HepG2 (cell line): ENCODE measurements around the gene SLC25A20. TPM values are rescaled to one million over a fixed set of nuclear protein-coding genes. Genes with fewer than 3 reads are reported as not detected.

Source experiments
- ATAC-seq: fragments of 200-7000 bp; cut with Tn5 transposase; 3 replicates; pipeline ENCODE4 v1.9.1; 2020; ENCODE audit warnings: mild to moderate bottlenecking, moderate library complexity
- BruUV-seq: library from RNA; stranded (reverse); fragments of 400-500 nt; replicated peaks from 2 replicates; lab custom pipeline; 2021; lab: Mats Ljungman, UMichigan
- CTCF ChIA-PET: fragments of 300-600 bp; formaldehyde crosslinking; extraction: SDS; loops from one replicate; lab custom pipeline; 2021; ENCODE audit warnings: low total read pairs, inconsistent platforms, low intra/inter-chr PET ratio; lab: Yijun Ruan, JAX
- POLR2A ChIA-PET: fragments of 350-600 bp; sonication (Branson Sonifier 250); formaldehyde crosslinking; loops from one replicate; lab custom pipeline; 2020; ENCODE audit warnings: antibody characterized with exemption, inconsistent platforms; lab: Yijun Ruan, JAX
- DNase-seq: peaks from one replicate; pipeline ENCODE4 v3.0.0-alpha.2; 2015; ENCODE audit warnings: low spot score
- FAIRE-seq: peaks from 3 replicates; lab custom pipeline; 2011; peaks lifted over from hg19 to GRCh38; lab: Jason Lieb, UNC
- H2AFZ ChIP-seq: one replicate; pipeline ENCODE4 v1.6.1; 2011; ENCODE audit warnings: low read length, inconsistent platforms
- H3K27ac ChIP-seq: fragments of 300-600 bp; 3 replicates; pipeline ENCODE4 v1.8.0; 2011; ENCODE audit warnings: mixed run types, mild to moderate bottlenecking, mixed read lengths, low read length, inconsistent platforms; ENCODE audit not compliant: insufficient read depth; ENCODE audit errors: extremely low read length
- H3K27me3 ChIP-seq, 2 experiments: fragments of 200-600 bp in 1 of 2; 2 replicates in 1 of 2; 3 replicates in 1 of 2; pipeline versions ENCODE4 v1.6.0 to v1.8.0; 2011; ENCODE audit warnings: low read length in 2 of 2, mild to moderate bottlenecking in 2 of 2, moderate library complexity in 2 of 2, inconsistent platforms in 1 of 2; ENCODE audit not compliant: insufficient read depth in 2 of 2, control insufficient read depth in 1 of 2
- H3K36me3 ChIP-seq, 2 experiments: fragments of 200-600 bp in 1 of 2; replicated peaks in 1 of 2; 2 replicates in 1 of 2; 3 replicates in 1 of 2; pipeline versions ENCODE4 v1.5.1 to v1.8.0; 2011; ENCODE audit warnings: low read length in 2 of 2, inconsistent platforms in 1 of 2; ENCODE audit not compliant: insufficient read depth in 2 of 2, control insufficient read depth in 1 of 2
- H3K4me1 ChIP-seq: 2 replicates; pipeline ENCODE4 v1.5.1; 2012; ENCODE audit warnings: low read length, inconsistent platforms; ENCODE audit not compliant: insufficient read depth
- H3K4me2 ChIP-seq: 2 replicates; pipeline ENCODE4 v1.6.0; 2011; ENCODE audit warnings: low read depth, low read length, inconsistent platforms
- H3K4me3 ChIP-seq, 3 experiments: fragments of 200-600 bp in 1 of 3; sonication (generic), shearing (Covaris generic) in 1 of 3; replicated peaks in 1 of 3; 2 replicates each; pipeline ENCODE4 v1.5.1; 2011 to 2016; ENCODE audit warnings: low read length in 3 of 3, inconsistent platforms in 2 of 3, low read depth in 2 of 3, mild to moderate bottlenecking in 2 of 3, control low read depth in 1 of 3, mixed read lengths in 1 of 3; ENCODE audit not compliant: insufficient read depth in 1 of 3
- H3K79me2 ChIP-seq: one replicate; pipeline ENCODE4 v1.6.1; 2011; ENCODE audit warnings: low read length, inconsistent platforms; ENCODE audit not compliant: insufficient read depth
- H3K9ac ChIP-seq: 2 replicates; pipeline ENCODE4 v1.6.0; 2011; ENCODE audit warnings: mild to moderate bottlenecking, low read depth, low read length, inconsistent platforms; ENCODE audit not compliant: insufficient read depth
- H3K9me3 ChIP-seq: 2 replicates; pipeline ENCODE4 v1.5.1; 2012; ENCODE audit warnings: mild to moderate bottlenecking, low read length
- H4K20me1 ChIP-seq: 2 replicates; pipeline ENCODE4 v1.6.0; 2011; ENCODE audit warnings: inconsistent platforms, mild to moderate bottlenecking, low read length, moderate library complexity; ENCODE audit not compliant: insufficient read depth
- NFE2 ChIP-seq: sonication (generic); formaldehyde crosslinking; IDR thresholded peaks from 2 replicates; pipeline ENCODE4 v1.4.0; 2020; ENCODE audit warnings: missing genetic modification reagents
- SP5 ChIP-seq: IDR thresholded peaks from 2 replicates; pipeline ENCODE4 v1.6.1; 2016; ENCODE audit warnings: low read depth, borderline replicate concordance
- SPEN ChIP-seq: sonication (generic); formaldehyde crosslinking; IDR thresholded peaks from 2 replicates; pipeline ENCODE4 v1.5.1; 2020; ENCODE audit warnings: low read depth, mild to moderate bottlenecking, missing genetic modification reagents
- ZBTB38 ChIP-seq: sonication (generic); formaldehyde crosslinking; IDR thresholded peaks from 2 replicates; pipeline ENCODE4 v1.5.1; 2020; ENCODE audit warnings: mild to moderate bottlenecking, missing genetic modification reagents
- ZBTB43 ChIP-seq: sonication (generic); formaldehyde crosslinking; conservative IDR thresholded peaks from 2 replicates; pipeline ENCODE4 v1.4.0; 2020; ENCODE audit warnings: missing genetic modification reagents
- ZNF17 ChIP-seq: sonication (generic); formaldehyde crosslinking; IDR thresholded peaks from 2 replicates; pipeline ENCODE4 v1.5.0; 2020; ENCODE audit warnings: mild to moderate bottlenecking, missing genetic modification reagents
- ZNF460 ChIP-seq: sonication (generic); formaldehyde crosslinking; IDR thresholded peaks from 2 replicates; pipeline ENCODE4 v1.5.1; 2020; ENCODE audit warnings: missing genetic modification reagents, mild to moderate bottlenecking, borderline replicate concordance
- ZNF563 ChIP-seq: sonication (generic); formaldehyde crosslinking; IDR thresholded peaks from 2 replicates; pipeline ENCODE4 v1.8.0; 2022; ENCODE audit warnings: mild to moderate bottlenecking, moderate library complexity, missing genetic modification reagents
- ZNF619 ChIP-seq: sonication (generic); formaldehyde crosslinking; IDR thresholded peaks from 2 replicates; pipeline ENCODE4 v1.4.0; 2020; ENCODE audit warnings: mild to moderate bottlenecking, missing genetic modification reagents
- ZNF660 ChIP-seq: sonication (generic); formaldehyde crosslinking; IDR thresholded peaks from 2 replicates; pipeline ENCODE4 v1.5.1; 2020; ENCODE audit warnings: mild to moderate bottlenecking, low read depth, missing genetic modification reagents, borderline replicate concordance
- ZNF672 ChIP-seq: sonication (generic); formaldehyde crosslinking; IDR thresholded peaks from 2 replicates; pipeline ENCODE4 v1.8.1; 2022; ENCODE audit warnings: missing genetic modification reagents
- ZSCAN21 ChIP-seq: sonication (generic); formaldehyde crosslinking; IDR thresholded peaks from 2 replicates; pipeline ENCODE4 v1.8.0; 2022; ENCODE audit warnings: mild to moderate bottlenecking, missing genetic modification reagents, moderate library complexity, borderline replicate concordance
- ZUFSP ChIP-seq: sonication (generic); formaldehyde crosslinking; IDR thresholded peaks from 2 replicates; pipeline ENCODE4 v1.9.0; 2021; ENCODE audit warnings: missing genetic modification reagents, mild to moderate bottlenecking, borderline replicate concordance
- WGBS: methylation state at CpG from one replicate; pipeline ENCODE4 v1.1.6; 2017; ENCODE audit warnings: low lambda C conversion rate; 5-methylcytosine and 5-hydroxymethylcytosine counted together
- in situ Hi-C: cut with HindIII; loops from 2 replicates; pipeline ENCODE4 v1.10.0; 2017; ENCODE audit warnings: low pct_unique_long_range_greater_than_20kb; ENCODE audit not compliant: extremely low pct_ligation_motif_present
- intact Hi-C: fragments of 100-400 bp; cut with micrococcal nuclease; formaldehyde crosslinking; loops from one replicate; pipeline ENCODE4 v1.10.0; 2022; ENCODE audit not compliant: unreplicated experiment
- polyA plus RNA-seq, 8 experiments: library from polyadenylated mRNA; depleted of rRNA in 3 of 8; stranded (reverse) in 7 of 8; unstranded in 1 of 8; fragments of >200 nt; fragmentation: Illumina TruSeq in 4 of 8; extraction: Trizol in 4 of 8; gene quantifications; 2 replicates each; pipeline versions ENCODE4 v1.2.1 to v1.2.3, GENCODE V29; 2011 to 2016; ENCODE audit warnings: low read depth in 4 of 8, missing spikeins in 1 of 8, mixed read lengths in 1 of 8; ENCODE audit not compliant: insufficient read depth in 1 of 8
- total RNA-seq, 5 experiments: library from RNA; depleted of rRNA; stranded (reverse); fragments of >200 nt; fragmentation: Illumina TruSeq; extraction: Trizol; gene quantifications; 2 replicates each; pipeline ENCODE4 v1.2.3, GENCODE V29; 2016; ENCODE audit warnings: low read depth in 1 of 5

Gene SLC25A20
- total and polyA plus RNA-seq, 2 of the 13 experiments (the other 11 are each of a cell fraction or from before 2014, with no cell fraction given), result 21.1 to 26.6 TPM

- no peak for TF ChIP-seq ZNF460 (CRISPR knock-in tag)
These were observed 47.3 kb upstream of the SLC25A20 start (continued) for GRCh38 chr3:48945891-48946549.

- H3K4me3 ChIP-seq, result no peak overlapping the region
- no peak overlapping the region for H3K9ac ChIP-seq
- CTCF ChIA-PET, result no interaction called here
- DNase-seq, result no peak
- in situ Hi-C loops (no loop called here), intact Hi-C loops (no loop called here)
- H2AFZ ChIP-seq, result no peak overlapping the region
- 96% methylated on average over 2 of the region's 2 CpGs for WGBS
- H3K27ac ChIP-seq, result peak overlapping the region; percentile 4
- no peaks in the 10 kb centered on the region for H3K27me3 ChIP-seq
- POLR2A ChIA-PET, result no interaction called here
- peaks cover 3 to 16% of the 10 kb centered on the region in 2 experiments; a peak in 4 of 5 replicates for H3K36me3 ChIP-seq
- no peak overlapping the region for H3K4me2 ChIP-seq
- H4K20me1 ChIP-seq, result no peaks in the 10 kb centered on the region
- H3K9me3 ChIP-seq, result no peaks in the 10 kb centered on the region
- BruUV-seq, result no TSS peak
- peaks cover 19% of the 10 kb centered on the region for H3K4me1 ChIP-seq
- no peak for ATAC-seq
- no peak for TF ChIP-seq ZBTB43
- no peak for TF ChIP-seq ZSCAN21 (CRISPR knock-in tag)
- TF ChIP-seq, all 625 proteins: peak for 0
- H3K79me2 ChIP-seq, result peaks cover 19% of the 10 kb centered on the region
- FAIRE-seq, result no peak
These were observed 46.8 kb upstream of the SLC25A20 start for GRCh38 chr3:48945432-48945831.

DNA sequence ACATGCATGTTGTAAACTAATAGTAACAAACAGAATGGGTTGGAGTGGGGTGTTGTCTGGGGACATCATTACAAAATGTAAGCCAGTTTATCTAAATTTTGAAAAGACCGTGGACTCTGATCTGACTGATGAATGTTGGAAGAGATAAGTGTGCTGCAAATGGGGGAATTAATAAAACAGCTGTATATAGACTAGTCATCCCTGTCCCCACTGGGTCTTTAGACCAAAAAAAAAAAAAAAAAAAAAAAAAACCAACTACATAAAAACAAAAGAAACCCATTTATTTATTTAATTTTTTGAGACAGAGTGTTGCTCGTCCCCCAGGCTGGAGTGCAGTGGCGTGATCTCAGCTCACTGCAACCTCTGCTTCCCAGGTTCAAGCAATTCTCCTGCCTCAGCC is 40.0 kb upstream of the SLC25A20 start:
- peaks cover 46% of the 10 kb centered on the region for H3K79me2 ChIP-seq
- in situ Hi-C loops, result no loop called here
- CTCF ChIA-PET, result no interaction called here
- H3K27me3 ChIP-seq, result no peaks in the 10 kb centered on the region
- H3K9me3 ChIP-seq, result no peaks in the 10 kb centered on the region
- H3K4me3 ChIP-seq, result no peak overlapping the region
- FAIRE-seq (no peak), ATAC-seq (no peak), DNase-seq (no peak)
- H3K4me2 ChIP-seq, result no peak overlapping the region
- peaks cover 43% of the 10 kb centered on the region for H3K4me1 ChIP-seq
- no TSS peak for BruUV-seq
- intact Hi-C loops, result no loop called here
- H3K36me3 ChIP-seq, result peaks cover 3 to 17% of the 10 kb centered on the region in 2 experiments; a peak in 4 of 5 replicates
- H2AFZ ChIP-seq, result no peak overlapping the region
- POLR2A ChIA-PET, result no interaction called here
- H3K9ac ChIP-seq, result no peak overlapping the region
- H4K20me1 ChIP-seq, result peaks cover 7% of the 10 kb centered on the region; the same call in 1 of the 2 replicates
- no peak overlapping the region for H3K27ac ChIP-seq
- WGBS, result 96% methylated on average over 3 of the region's 3 CpGs
- TF ChIP-seq ZNF619 (CRISPR knock-in tag), result no peak
- no peak for TF ChIP-seq SP5 (CRISPR knock-in tag)
- no peak for TF ChIP-seq SPEN (CRISPR knock-in tag)
- no peak for TF ChIP-seq ZBTB38 (CRISPR knock-in tag)
- no peak for TF ChIP-seq NFE2 (CRISPR knock-in tag)
- TF ChIP-seq ZNF660 (CRISPR knock-in tag), result no peak
- TF ChIP-seq ZUFSP, result no peak
- no peak for TF ChIP-seq ZNF563 (CRISPR knock-in tag)
- no peak for TF ChIP-seq ZNF672 (CRISPR knock-in tag)
- TF ChIP-seq ZNF17 (CRISPR knock-in tag), result no peak
